Mammary epithelial cell (primary cell): Measurements from ENCODE around the gene GRM8.

Experiments
- CTCF ChIP-seq, 2 donors: IDR thresholded peaks in 1 of 2; conservative IDR thresholded peaks in 1 of 2; 2 replicates each; pipeline ENCODE4 v1.5.1; 2011 to 2012; ENCODE audit warnings: inconsistent platforms in 2 of 2, low read length in 2 of 2, mild to moderate bottlenecking in 2 of 2, control low read depth in 1 of 2, low read depth in 1 of 2; ENCODE audit not compliant: insufficient read depth in 1 of 2; ENCODE audit errors: extremely low read depth in 1 of 2
- EZH2 ChIP-seq: IDR thresholded peaks from 2 replicates; pipeline ENCODE4 v1.6.1; 2012; ENCODE audit warnings: low read length, inconsistent platforms, borderline replicate concordance

DNA sequence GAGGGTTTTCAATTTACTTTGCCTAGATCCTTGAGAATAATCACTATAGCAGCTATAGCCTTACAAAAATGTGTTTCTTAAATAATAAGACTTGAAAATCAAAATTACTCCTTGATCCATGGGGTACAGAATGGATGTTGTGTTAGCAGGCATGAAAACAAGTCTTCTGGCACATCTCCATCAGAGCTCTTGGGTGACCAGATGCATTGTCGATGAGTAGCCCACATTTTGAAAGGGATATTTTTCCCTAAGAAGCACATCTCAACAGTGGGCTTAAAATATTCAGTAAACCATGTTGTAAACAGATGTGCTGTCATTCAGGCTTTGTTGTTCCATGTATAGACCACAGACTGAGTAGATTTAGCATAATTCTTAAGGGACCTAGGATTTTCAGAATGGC is 827.8 kb downstream of the GRM8 start:
- TF ChIP-seq EZH2, result no peak
- TF ChIP-seq CTCF (conservative IDR thresholded peaks at IDR 0.05 in 1 of 2, IDR thresholded peaks at IDR 0.05 in 1 of 2; ENCODE audit: extremely low read depth in 1 of 2, insufficient read depth in 1 of 2, low read depth in 1 of 2, low read length in 2 of 2), result no peak
